ENCODE measurements around the gene UNC45A.

UNC45A gene

GRCh38 chr15:90942354-90943120 is 7.5 kb downstream of the UNC45A start:
- no peak overlapping the region for H3K4me3 ChIP-seq (ENCODE audit: low read depth, low read length)
- H3K27ac ChIP-seq = no peak overlapping the region
- H3K4me2 ChIP-seq (ENCODE audit: low read length) = no peak overlapping the region
- H3K27me3 ChIP-seq (ENCODE audit: control insufficient read depth, insufficient read depth, low read length) = no peaks in the 10 kb centered on the region
- no peaks in the 10 kb centered on the region for H3K36me3 ChIP-seq (ENCODE audit: control insufficient read depth, insufficient read depth, low read length)
- H2AFZ ChIP-seq = no peak overlapping the region
- H3K9ac ChIP-seq = no peak overlapping the region
- no peaks in the 10 kb centered on the region for H3K9me3 ChIP-seq (ENCODE audit: control insufficient read depth, low read length)
- H3K4me1 ChIP-seq = no peaks in the 10 kb centered on the region
- no peaks in the 10 kb centered on the region for H3K79me2 ChIP-seq
- TF ChIP-seq CTCF (IDR thresholded peaks at IDR 0.05) = no peak

GRCh38 chr15:90945091-90945490 is 10.0 kb downstream of the UNC45A start:
- TF ChIP-seq CTCF (IDR thresholded peaks at IDR 0.05) = no peak
- Histone ChIP-seq H2AFZ (no peak overlapping the region), H3K36me3 (ENCODE audit: control insufficient read depth, insufficient read depth, low read length) (no peaks in the 10 kb centered on the region), H3K4me2 (ENCODE audit: low read length) (no peak overlapping the region), H3K4me3 (ENCODE audit: low read depth, low read length) (no peak overlapping the region), H3K79me2 (no peaks in the 10 kb centered on the region), H3K27me3 (ENCODE audit: control insufficient read depth, insufficient read depth, low read length) (no peaks in the 10 kb centered on the region), H3K9me3 (ENCODE audit: control insufficient read depth, low read length) (no peaks in the 10 kb centered on the region), H3K27ac (no peak overlapping the region), H3K9ac (no peak overlapping the region), H3K4me1 (no peaks in the 10 kb centered on the region)

- H3K27ac ChIP-seq = no peak overlapping the region
- H3K27me3 ChIP-seq (ENCODE audit: control insufficient read depth, insufficient read depth, low read length) = no peaks in the 10 kb centered on the region
- H3K9me3 ChIP-seq (ENCODE audit: control insufficient read depth, low read length) = no peaks in the 10 kb centered on the region
- H3K4me1 ChIP-seq = no peaks in the 10 kb centered on the region
- no peaks in the 10 kb centered on the region for H3K79me2 ChIP-seq
- H3K4me2 ChIP-seq (ENCODE audit: low read length) = no peak overlapping the region
- H3K36me3 ChIP-seq (ENCODE audit: control insufficient read depth, insufficient read depth, low read length) = no peaks in the 10 kb centered on the region
- TF ChIP-seq CTCF (IDR thresholded peaks at IDR 0.05) = no peak
- no peak overlapping the region for H3K9ac ChIP-seq
- no peak overlapping the region for H3K4me3 ChIP-seq (ENCODE audit: low read depth, low read length)
- no peak overlapping the region for H2AFZ ChIP-seq
These were observed 11.5 kb downstream of the UNC45A start for GRCh38 chr15:90946538-90946937.

- Histone ChIP-seq H2AFZ (no peak overlapping the region), H3K27me3 (ENCODE audit: control insufficient read depth, insufficient read depth, low read length) (no peaks in the 10 kb centered on the region), H3K36me3 (ENCODE audit: control insufficient read depth, insufficient read depth, low read length) (no peaks in the 10 kb centered on the region), H3K4me3 (ENCODE audit: low read depth, low read length) (no peak overlapping the region), H3K4me1 (no peaks in the 10 kb centered on the region), H3K9ac (no peak overlapping the region), H3K4me2 (ENCODE audit: low read length) (no peak overlapping the region), H3K79me2 (no peaks in the 10 kb centered on the region), H3K9me3 (ENCODE audit: control insufficient read depth, low read length) (no peaks in the 10 kb centered on the region), H3K27ac (no peak overlapping the region)
- TF ChIP-seq CTCF (IDR thresholded peaks at IDR 0.05) = no peak
These were observed 12.0 kb downstream of the UNC45A start for GRCh38 chr15:90946941-90947576.
